Stimulated activated CD4-positive, alpha-beta T cell treated with anti-CD3 and anti-CD28 coated beads, Interleukin-1b, Interleukin-23, amount 100 ng/mL, for 4 hours (primary cell): ENCODE data around the gene DAW1.

Experiments used
- DNase-seq, 2 donors: peaks; one replicate each; pipeline ENCODE4 v3.0.0-alpha.2; 2020; ENCODE audit warnings: low read depth in 2 of 2

Gene DAW1

GRCh38 chr2:227862227-227862740 is 9.1 kb upstream of the DAW1 start:
- no peak for DNase-seq

- DNase-seq: no peak
Measured at GRCh38 chr2:227862741-227863588, 8.5 kb upstream of the DAW1 start.

GRCh38 chr2:227864161-227864756 is 7.2 kb upstream of the DAW1 start:
- no peak for DNase-seq

GRCh38 chr2:227865291-227865690 is 6.1 kb upstream of the DAW1 start:
- DNase-seq: no peak

GRCh38 chr2:227867386-227867785 is 4.0 kb upstream of the DAW1 start:
- DNase-seq: no peak

- no peak for DNase-seq
Measured at GRCh38 chr2:227870710-227871374, 589 bp upstream of the DAW1 start.

- DNase-seq: no peak
Measured at GRCh38 chr2:227872676-227873075, 1.2 kb downstream of the DAW1 start.

- DNase-seq: no peak
Measured at GRCh38 chr2:227876300-227876801, 4.9 kb downstream of the DAW1 start.

- no peak for DNase-seq
Measured at GRCh38 chr2:227877421-227878310, 6.2 kb downstream of the DAW1 start.

GRCh38 chr2:227880460-227880859 is 9.0 kb downstream of the DAW1 start:
- no peak for DNase-seq

GRCh38 chr2:227881866-227882517 is 10.6 kb downstream of the DAW1 start:
- DNase-seq: no peak

- DNase-seq: peak; percentile 17 to 52
Measured at GRCh38 chr2:227884511-227884947, 13.1 kb downstream of the DAW1 start.

- DNase-seq: no peak
Measured at GRCh38 chr2:227886149-227886548, 14.7 kb downstream of the DAW1 start.

GRCh38 chr2:227888289-227888688 is 16.9 kb downstream of the DAW1 start:
- no peak for DNase-seq

GRCh38 chr2:227889336-227889735 is 17.9 kb downstream of the DAW1 start:
- DNase-seq: no peak

GRCh38 chr2:227890495-227891079 is 19.2 kb downstream of the DAW1 start:
- DNase-seq: no peak

GRCh38 chr2:227891673-227892072 is 20.2 kb downstream of the DAW1 start:
- DNase-seq: no peak

GRCh38 chr2:227903381-227903780 is 31.9 kb downstream of the DAW1 start:
- no peak for DNase-seq

GRCh38 chr2:227906991-227907390 is 35.6 kb downstream of the DAW1 start:
- no peak for DNase-seq

- no peak for DNase-seq
Measured at GRCh38 chr2:227908266-227909054, 37.0 kb downstream of the DAW1 start.
